ENCODE results near the gene BEST1. TPM values are rescaled to one million over a fixed set of nuclear protein-coding genes. Genes with fewer than 3 reads are reported as not detected.
A peak's percentile ranks its signal among the peaks of the same experiment; 100 is the strongest.

Gene BEST1
- total and polyA plus RNA-seq, 2 donors (not counting 3 experiments of a cell fraction or from before 2014, with no cell fraction given): 0.04 TPM; not detected in 1

GRCh38 chr11:61961570-61962212, 11.5 kb downstream of the BEST1 start:
- Histone ChIP-seq H4K20me1 (replicated peaks; ENCODE audit: control insufficient read depth, extremely low read depth, insufficient read depth, low read length) (no peaks in the 10 kb centered on the region), H3K4me3 (replicated peaks in 1 of 3; ENCODE audit: insufficient read depth in 1 of 3, low read depth in 1 of 3, low read length in 3 of 3) (no peak overlapping the region), H3K4me2 (ENCODE audit: insufficient read depth, low read length) (no peak overlapping the region), H3K27ac (ENCODE audit: insufficient read depth, low read depth, low read length) (no peak overlapping the region), H3K36me3 (ENCODE audit: control insufficient read depth in 2 of 2, extremely low read depth in 1 of 2, insufficient read depth in 2 of 2, low read length in 2 of 2) (peaks cover 15% of the 10 kb centered on the region in 2 experiments), H3K9ac (replicated peaks; ENCODE audit: extremely low read depth, insufficient read depth, low read length) (no peak overlapping the region), H3K9me1 (replicated peaks; ENCODE audit: control insufficient read depth, extremely low read depth, insufficient read depth, low read length) (no peaks in the 10 kb centered on the region), H2AFZ (ENCODE audit: low read depth, low read length) (no peak overlapping the region), H3K79me2 (ENCODE audit: control insufficient read depth, insufficient read depth, low read length) (peaks cover 21% of the 10 kb centered on the region), H3K27me3 (ENCODE audit: control insufficient read depth in 2 of 2, insufficient read depth in 2 of 2, low read length in 2 of 2) (no peaks in the 10 kb centered on the region), H3K9me3 (replicated peaks; ENCODE audit: control insufficient read depth, insufficient read depth, low read length) (no peaks in the 10 kb centered on the region), H3K4me1 (ENCODE audit: control insufficient read depth, extremely low read depth, insufficient read depth, low read length) (peaks cover 24% of the 10 kb centered on the region)
- TF ChIP-seq FOS (IDR thresholded peaks at IDR 0.05; ENCODE audit: borderline replicate concordance, insufficient read depth, low read length) (no peak), POLR2A (IDR thresholded peaks at IDR 0.05; ENCODE audit: low read depth, low read length) (no peak), MYC (IDR thresholded peaks at IDR 0.05; ENCODE audit: low read depth, low read length) (no peak)
- no TSS peak for BruUV-seq (replicated peaks)
- CTCF ChIA-PET: interaction anchor here (0.7 to 11.1 kb wide), 9 partner anchors 10 to 164 kb away, joined by 3 to 147 read pairs (median 7); partner anchors contain the start of gene BEST1
- dilution Hi-C loops (cut with MboI; ENCODE audit: extremely low pct_ligation_motif_present, low sequenced_read_pairs) (no loop called here), intact Hi-C loops (cut with micrococcal nuclease) (no loop called here)
- no peak for FAIRE-seq
- POLR2A ChIA-PET: interaction anchor here (1.8 kb wide), 1 partner anchor 164 kb away, joined by 4 read pairs; no protein-coding TSS in a partner anchor
- no peak for DNase-seq (ENCODE audit: low read depth, low spot score)

DNA sequence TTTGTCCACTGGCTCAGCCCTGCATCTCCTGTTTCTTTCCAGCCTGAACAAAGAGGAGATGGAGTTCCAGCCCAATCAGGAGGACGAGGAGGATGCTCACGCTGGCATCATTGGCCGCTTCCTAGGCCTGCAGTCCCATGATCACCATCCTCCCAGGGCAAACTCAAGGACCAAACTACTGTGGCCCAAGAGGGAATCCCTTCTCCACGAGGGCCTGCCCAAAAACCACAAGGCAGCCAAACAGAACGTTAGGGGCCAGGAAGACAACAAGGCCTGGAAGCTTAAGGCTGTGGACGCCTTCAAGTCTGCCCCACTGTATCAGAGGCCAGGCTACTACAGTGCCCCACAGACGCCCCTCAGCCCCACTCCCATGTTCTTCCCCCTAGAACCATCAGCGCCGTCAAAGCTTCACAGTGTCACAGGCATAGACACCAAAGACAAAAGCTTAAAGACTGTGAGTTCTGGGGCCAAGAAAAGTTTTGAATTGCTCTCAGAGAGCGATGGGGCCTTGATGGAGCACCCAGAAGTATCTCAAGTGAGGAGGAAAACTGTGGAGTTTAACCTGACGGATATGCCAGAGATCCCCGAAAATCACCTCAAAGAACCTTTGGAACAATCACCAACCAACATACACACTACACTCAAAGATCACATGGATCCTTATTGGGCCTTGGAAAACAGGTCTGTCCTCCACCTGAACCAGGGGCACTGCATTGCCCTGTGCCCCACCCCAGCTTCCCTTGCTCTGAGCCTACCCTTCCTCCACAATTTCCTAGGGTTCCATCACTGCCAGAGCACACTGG, 12.3 kb downstream of the BEST1 start:
- dilution Hi-C loops (cut with MboI; ENCODE audit: extremely low pct_ligation_motif_present, low sequenced_read_pairs) (no loop called here), intact Hi-C loops (cut with micrococcal nuclease) (no loop called here)
- no peaks in the 10 kb centered on the region for H3K9me1 ChIP-seq (replicated peaks; ENCODE audit: control insufficient read depth, extremely low read depth, insufficient read depth, low read length)
- H3K4me2 ChIP-seq (ENCODE audit: insufficient read depth, low read length): no peak overlapping the region
- BruUV-seq (replicated peaks): no TSS peak
- no peaks in the 10 kb centered on the region for H4K20me1 ChIP-seq (replicated peaks; ENCODE audit: control insufficient read depth, extremely low read depth, insufficient read depth, low read length)
- DNase-seq (ENCODE audit: low read depth, low spot score) (peak; percentile 10), FAIRE-seq (peak; percentile 18)
- POLR2A ChIA-PET: interaction anchor here (0.7 to 1.8 kb wide), 4 partner anchors 16 to 165 kb away, joined by 3 to 8 read pairs (median 4); no protein-coding TSS in a partner anchor
- H3K27ac ChIP-seq (ENCODE audit: insufficient read depth, low read depth, low read length): no peak overlapping the region
- H2AFZ ChIP-seq (ENCODE audit: low read depth, low read length): no peak overlapping the region
- H3K9ac ChIP-seq (replicated peaks; ENCODE audit: extremely low read depth, insufficient read depth, low read length): no peak overlapping the region
- no peaks in the 10 kb centered on the region for H3K27me3 ChIP-seq (ENCODE audit: control insufficient read depth in 2 of 2, insufficient read depth in 2 of 2, low read length in 2 of 2)
- H3K79me2 ChIP-seq (ENCODE audit: control insufficient read depth, insufficient read depth, low read length): peaks cover 26% of the 10 kb centered on the region
- H3K9me3 ChIP-seq (replicated peaks; ENCODE audit: control insufficient read depth, insufficient read depth, low read length): no peaks in the 10 kb centered on the region
- CTCF ChIA-PET: interaction anchor here (1.3 to 11.1 kb wide), 8 partner anchors 10 to 146 kb away, joined by 3 to 147 read pairs (median 9); partner anchors contain the start of gene BEST1
- TF ChIP-seq MAX (IDR thresholded peaks at IDR 0.05; ENCODE audit: insufficient read depth, insufficient read length): no peak
- TF ChIP-seq FOS (IDR thresholded peaks at IDR 0.05; ENCODE audit: borderline replicate concordance, insufficient read depth, low read length): no peak
- no peak for TF ChIP-seq POLR2A (IDR thresholded peaks at IDR 0.05; ENCODE audit: low read depth, low read length)
- TF ChIP-seq, protein P1, sequence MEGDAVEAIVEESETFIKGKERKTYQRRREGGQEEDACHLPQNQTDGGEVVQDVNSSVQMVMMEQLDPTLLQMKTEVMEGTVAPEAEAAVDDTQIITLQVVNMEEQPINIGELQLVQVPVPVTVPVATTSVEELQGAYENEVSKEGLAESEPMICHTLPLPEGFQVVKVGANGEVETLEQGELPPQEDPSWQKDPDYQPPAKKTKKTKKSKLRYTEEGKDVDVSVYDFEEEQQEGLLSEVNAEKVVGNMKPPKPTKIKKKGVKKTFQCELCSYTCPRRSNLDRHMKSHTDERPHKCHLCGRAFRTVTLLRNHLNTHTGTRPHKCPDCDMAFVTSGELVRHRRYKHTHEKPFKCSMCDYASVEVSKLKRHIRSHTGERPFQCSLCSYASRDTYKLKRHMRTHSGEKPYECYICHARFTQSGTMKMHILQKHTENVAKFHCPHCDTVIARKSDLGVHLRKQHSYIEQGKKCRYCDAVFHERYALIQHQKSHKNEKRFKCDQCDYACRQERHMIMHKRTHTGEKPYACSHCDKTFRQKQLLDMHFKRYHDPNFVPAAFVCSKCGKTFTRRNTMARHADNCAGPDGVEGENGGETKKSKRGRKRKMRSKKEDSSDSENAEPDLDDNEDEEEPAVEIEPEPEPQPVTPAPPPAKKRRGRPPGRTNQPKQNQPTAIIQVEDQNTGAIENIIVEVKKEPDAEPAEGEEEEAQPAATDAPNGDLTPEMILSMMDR (IDR thresholded peaks at IDR 0.05; ENCODE audit: extremely low read depth in 1 of 2, insufficient read depth in 1 of 2, low read depth in 1 of 2, low read length in 2 of 2): no peak
- no peak for TF ChIP-seq GATA2 (IDR thresholded peaks at IDR 0.05; ENCODE audit: insufficient read depth, insufficient read length, low read depth, low read length)
- H3K4me1 ChIP-seq (ENCODE audit: control insufficient read depth, extremely low read depth, insufficient read depth, low read length): peaks cover 24% of the 10 kb centered on the region
- peaks cover 15% of the 10 kb centered on the region in 2 experiments for H3K36me3 ChIP-seq (ENCODE audit: control insufficient read depth in 2 of 2, extremely low read depth in 1 of 2, insufficient read depth in 2 of 2, low read length in 2 of 2)
- H3K4me3 ChIP-seq (replicated peaks in 1 of 3; ENCODE audit: insufficient read depth in 1 of 3, low read depth in 1 of 3, low read length in 3 of 3): no peak overlapping the region
